Measurements from ENCODE around the gene PCED1B. TPM values are rescaled to one million over a fixed set of nuclear protein-coding genes. Genes with fewer than 3 reads are reported as not detected.

Gene PCED1B
- total RNA-seq, 1 donor from 2014 or later = 3.1 TPM

- TF ChIP-seq CTCF (IDR thresholded peaks at IDR 0.05) (no peak), EZH2 (IDR thresholded peaks at IDR 0.05) (no peak), EZH2phosphoT487 (IDR thresholded peaks at IDR 0.05) (no peak)
- H3K36me3 ChIP-seq = no peaks in the 10 kb centered on the region
- H3K4me2 ChIP-seq = no peak overlapping the region
- H3K27ac ChIP-seq = no peak overlapping the region
- Mint-ChIP-seq H3K4me3 (no peak overlapping the region), H3K9me3 (no peaks in the 10 kb centered on the region), H3K27me3 (ENCODE audit: insufficient read depth, low read depth) (no peaks in the 10 kb centered on the region), H3K27ac (no peak overlapping the region), H3K4me1 (peaks cover 5% of the 10 kb centered on the region), H3K36me3 (no peaks in the 10 kb centered on the region)
- H3K9ac ChIP-seq = no peak overlapping the region
- peaks cover 10% of the 10 kb centered on the region for H3F3A ChIP-seq (ENCODE audit: low read depth)
- H3K9me3 ChIP-seq (ENCODE audit: low read depth) = no peaks in the 10 kb centered on the region
- no peaks in the 10 kb centered on the region for H3K27me3 ChIP-seq
- peaks cover 9% of the 10 kb centered on the region for H3K4me1 ChIP-seq
- no peak overlapping the region for H3K4me3 ChIP-seq
- DNase-seq (ENCODE audit: low spot score) = no peak
- H3K79me2 ChIP-seq (ENCODE audit: low read depth) = no peaks in the 10 kb centered on the region
- H4K20me1 ChIP-seq (ENCODE audit: low read depth) = no peaks in the 10 kb centered on the region
- H2AFZ ChIP-seq (replicated peaks) = no peak overlapping the region
Observed at GRCh38 chr12:47218191-47218654, 138.8 kb downstream of the PCED1B start.

GRCh38 chr12:47219243-47219642 lies 139.8 kb downstream of the PCED1B start:
- no peak overlapping the region for H3K9ac ChIP-seq
- H3F3A ChIP-seq (ENCODE audit: low read depth) = peaks cover 19% of the 10 kb centered on the region
- no peaks in the 10 kb centered on the region for H3K79me2 ChIP-seq (ENCODE audit: low read depth)
- no peak overlapping the region for H3K4me3 ChIP-seq
- no peaks in the 10 kb centered on the region for H3K36me3 ChIP-seq
- no peak overlapping the region for H3K27ac Mint-ChIP-seq
- no peak for DNase-seq (ENCODE audit: low spot score)
- H3K4me1 Mint-ChIP-seq = peaks cover 12% of the 10 kb centered on the region
- no peaks in the 10 kb centered on the region for H3K27me3 ChIP-seq
- no peaks in the 10 kb centered on the region for H3K9me3 ChIP-seq (ENCODE audit: low read depth)
- no peaks in the 10 kb centered on the region for H3K27me3 Mint-ChIP-seq (ENCODE audit: insufficient read depth, low read depth)
- no peak overlapping the region for H3K4me2 ChIP-seq
- H3K27ac ChIP-seq = no peak overlapping the region
- H3K9me3 Mint-ChIP-seq = no peaks in the 10 kb centered on the region
- no peak overlapping the region for H3K4me3 Mint-ChIP-seq
- H2AFZ ChIP-seq (replicated peaks) = no peak overlapping the region
- no peak for TF ChIP-seq CTCF (IDR thresholded peaks at IDR 0.05)
- TF ChIP-seq EZH2 (IDR thresholded peaks at IDR 0.05) = no peak
- TF ChIP-seq EZH2phosphoT487 (IDR thresholded peaks at IDR 0.05) = no peak
- no peaks in the 10 kb centered on the region for H4K20me1 ChIP-seq (ENCODE audit: low read depth)
- H3K36me3 Mint-ChIP-seq = no peaks in the 10 kb centered on the region
- peaks cover 16% of the 10 kb centered on the region for H3K4me1 ChIP-seq

GRCh38 chr12:47221256-47222023 lies 142.0 kb downstream of the PCED1B start:
- no peaks in the 10 kb centered on the region for H3K36me3 ChIP-seq
- no peak overlapping the region for H3K4me2 ChIP-seq
- H3K27ac Mint-ChIP-seq = no peak overlapping the region
- no peaks in the 10 kb centered on the region for H3K79me2 ChIP-seq (ENCODE audit: low read depth)
- H3K27ac ChIP-seq = no peak overlapping the region
- H4K20me1 ChIP-seq (ENCODE audit: low read depth) = no peaks in the 10 kb centered on the region
- H3K9me3 ChIP-seq (ENCODE audit: low read depth) = no peaks in the 10 kb centered on the region
- no peak for DNase-seq (ENCODE audit: low spot score)
- H2AFZ ChIP-seq (replicated peaks) = no peak overlapping the region
- no peak for TF ChIP-seq EZH2 (IDR thresholded peaks at IDR 0.05)
- no peak for TF ChIP-seq EZH2phosphoT487 (IDR thresholded peaks at IDR 0.05)
- no peak for TF ChIP-seq CTCF (IDR thresholded peaks at IDR 0.05)
- H3K9ac ChIP-seq = no peak overlapping the region
- no peaks in the 10 kb centered on the region for H3K36me3 Mint-ChIP-seq
- H3K27me3 Mint-ChIP-seq (ENCODE audit: insufficient read depth, low read depth) = no peaks in the 10 kb centered on the region
- no peak overlapping the region for H3K4me3 Mint-ChIP-seq
- peaks cover 15% of the 10 kb centered on the region for H3K4me1 Mint-ChIP-seq
- H3K4me1 ChIP-seq = peaks cover 16% of the 10 kb centered on the region
- peaks cover 19% of the 10 kb centered on the region for H3F3A ChIP-seq (ENCODE audit: low read depth)
- no peak overlapping the region for H3K4me3 ChIP-seq
- no peaks in the 10 kb centered on the region for H3K27me3 ChIP-seq
- no peaks in the 10 kb centered on the region for H3K9me3 Mint-ChIP-seq

Measured in neural progenitor cell (in vitro differentiated cells).